Muscle of leg (tissue), 11 donors: ENCODE results near the gene MMEL1. TPM values are rescaled to one million over a fixed set of nuclear protein-coding genes. Genes with fewer than 3 reads are reported as not detected.

Experiments used
- DNase-seq: peaks from one replicate; pipeline ENCODE4 v3.0.0; 2013
- H3K27ac ChIP-seq: one replicate; pipeline ENCODE4 v1.5.1; 2013; ENCODE audit warnings: mild to moderate bottlenecking, low read length, control low read depth
- H3K27me3 ChIP-seq: one replicate; pipeline ENCODE4 v1.6.1; 2013; ENCODE audit warnings: low read length; ENCODE audit not compliant: control insufficient read depth, insufficient read depth
- H3K36me3 ChIP-seq: one replicate; pipeline ENCODE4 v1.6.1; 2013; ENCODE audit warnings: low read length; ENCODE audit not compliant: control insufficient read depth, insufficient read depth
- H3K4me1 ChIP-seq: one replicate; pipeline ENCODE4 v1.6.1; 2013; ENCODE audit warnings: low read length; ENCODE audit not compliant: control insufficient read depth, insufficient read depth
- H3K4me3 ChIP-seq: one replicate; pipeline ENCODE4 v1.5.1; 2013; ENCODE audit warnings: low read length, control low read depth
- H3K9me3 ChIP-seq: replicated peaks from 2 replicates; pipeline ENCODE4 v1.6.1; 2013; ENCODE audit warnings: low read depth, low read length; ENCODE audit not compliant: control insufficient read depth
- WGBS: methylation state at CpG from one replicate; pipeline ENCODE4 v1.1.5; 2013; ENCODE audit warnings: missing lambda C conversion rate; ENCODE audit not compliant: insufficient coverage; 5-methylcytosine and 5-hydroxymethylcytosine counted together
- polyA plus RNA-seq, 8 donors: library from polyadenylated mRNA; unstranded; fragments of 120-200 nt; gene quantifications; one replicate each; pipeline versions ENCODE4 v1.2.1 to v1.2.3, GENCODE V29; 2013; ENCODE audit warnings: inconsistent platforms in 1 of 8, low replicate concordance in 1 of 8; ENCODE audit not compliant: insufficient read length in 8 of 8, insufficient read depth in 1 of 8
- total RNA-seq: library from RNA; stranded (reverse); fragments of 120-200 nt; gene quantifications from one replicate; pipeline ENCODE4 v1.2.4, GENCODE V29; 2013

The MMEL1 gene
- total and polyA plus RNA-seq, 9 donors, result 0.29 to 1.2 (median 0.61) TPM

DNA sequence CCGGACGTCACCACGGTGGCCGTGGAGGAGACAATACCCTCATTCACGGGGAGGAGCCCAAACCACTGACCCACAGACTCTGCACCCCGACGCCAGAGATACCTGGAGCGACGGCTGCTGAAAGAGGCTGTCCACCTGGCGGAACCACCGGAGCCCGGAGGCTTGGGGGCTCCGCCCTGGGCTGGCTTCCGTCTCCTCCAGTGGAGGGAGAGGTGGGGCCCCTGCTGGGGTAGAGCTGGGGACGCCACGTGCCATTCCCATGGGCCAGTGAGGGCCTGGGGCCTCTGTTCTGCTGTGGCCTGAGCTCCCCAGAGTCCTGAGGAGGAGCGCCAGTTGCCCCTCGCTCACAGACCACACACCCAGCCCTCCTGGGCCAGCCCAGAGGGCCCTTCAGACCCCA lies 69.6 kb downstream of the MMEL1 start:
- Histone ChIP-seq H3K4me1 (peaks cover 3% of the 10 kb centered on the region), H3K27ac (no peak overlapping the region), H3K4me3 (no peak overlapping the region), H3K9me3 (no peaks in the 10 kb centered on the region), H3K36me3 (peaks cover 11% of the 10 kb centered on the region), H3K27me3 (peaks cover 2% of the 10 kb centered on the region)
- DNase-seq, result no peak
- WGBS, result 56% methylated on average over 12 of the region's 18 CpGs

DNA sequence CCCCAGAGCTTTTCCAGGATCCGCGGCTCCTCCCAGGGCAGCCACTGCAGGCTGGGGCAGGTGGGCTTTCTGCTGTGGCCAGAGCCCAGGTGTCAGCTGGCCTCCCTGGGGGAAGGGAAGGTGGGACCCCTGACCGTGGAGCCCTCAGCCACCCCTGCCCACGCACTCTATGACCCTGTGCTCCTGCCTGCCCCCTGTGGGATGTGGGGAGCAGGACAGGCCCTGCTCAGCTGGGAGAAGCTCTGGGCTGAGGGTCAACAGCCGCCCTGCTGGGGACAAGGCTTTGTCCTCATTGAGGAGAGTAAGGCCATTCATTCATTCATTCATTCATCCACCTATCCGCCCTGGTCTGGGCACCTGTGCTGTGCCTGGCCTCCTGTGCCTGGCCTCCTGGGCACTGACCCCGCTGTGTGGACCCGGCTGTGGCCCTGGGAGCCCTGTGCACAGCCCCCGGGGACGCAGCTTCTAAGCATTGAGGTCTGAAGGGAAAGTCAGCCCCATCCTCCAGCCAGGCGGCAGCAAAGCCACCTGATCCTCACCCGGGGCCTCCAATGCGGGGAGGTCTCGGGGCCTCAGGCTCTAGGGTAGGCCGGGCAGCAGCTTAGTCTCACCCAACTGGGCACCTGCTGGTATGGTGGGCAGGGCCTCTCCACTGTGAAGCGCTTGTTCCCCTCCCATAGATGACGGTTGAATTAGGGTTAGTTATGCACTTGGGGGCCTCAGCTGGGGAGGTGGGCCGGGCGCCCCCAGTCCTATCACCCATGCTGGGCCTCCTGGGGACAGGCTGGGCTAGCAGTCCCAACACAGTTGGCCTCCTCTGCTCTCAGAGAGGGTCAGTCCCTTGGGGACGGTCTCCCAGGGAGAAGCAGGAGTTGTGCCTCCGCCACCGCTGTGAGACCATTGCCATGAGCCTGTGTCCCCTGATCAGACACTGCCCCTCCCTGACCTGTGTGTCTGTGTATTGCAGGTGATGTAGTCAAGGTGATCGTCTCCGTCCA lies 70.6 kb downstream of the MMEL1 start:
- H3K27ac ChIP-seq, result no peak overlapping the region
- no peak overlapping the region for H3K4me3 ChIP-seq
- H3K27me3 ChIP-seq, result peaks cover 2% of the 10 kb centered on the region
- no peak for DNase-seq
- no peaks in the 10 kb centered on the region for H3K9me3 ChIP-seq
- 84% methylated on average over 17 of the region's 24 CpGs for WGBS
- H3K36me3 ChIP-seq, result peaks cover 11% of the 10 kb centered on the region
- peaks cover 3% of the 10 kb centered on the region for H3K4me1 ChIP-seq

DNA sequence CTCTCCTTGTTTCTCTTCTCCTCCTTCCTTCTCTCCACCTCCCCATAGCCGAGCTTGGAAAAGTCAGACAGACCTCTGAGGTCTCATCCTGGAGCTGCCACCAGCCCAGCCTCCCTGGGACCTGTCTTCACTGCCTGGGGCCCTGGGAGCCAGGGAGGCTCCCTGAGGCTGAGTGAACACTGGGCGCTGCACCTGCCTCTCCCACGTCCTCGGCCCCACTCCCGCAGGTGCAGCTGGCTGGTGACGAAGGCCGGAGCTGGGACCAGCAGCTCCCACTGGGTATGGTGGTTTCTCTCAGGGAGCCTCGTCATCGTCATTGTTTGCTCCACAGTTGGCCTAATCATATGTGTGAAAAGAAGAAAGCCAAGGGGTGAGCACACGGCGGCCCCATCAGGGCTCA lies 71.4 kb downstream of the MMEL1 start:
- Histone ChIP-seq H3K27ac (no peak overlapping the region), H3K4me1 (peaks cover 8% of the 10 kb centered on the region), H3K36me3 (peaks cover 11% of the 10 kb centered on the region), H3K27me3 (peaks cover 2% of the 10 kb centered on the region), H3K4me3 (no peak overlapping the region), H3K9me3 (no peaks in the 10 kb centered on the region)
- no peak for DNase-seq
- 83% methylated on average over 6 of the region's 11 CpGs for WGBS

DNA sequence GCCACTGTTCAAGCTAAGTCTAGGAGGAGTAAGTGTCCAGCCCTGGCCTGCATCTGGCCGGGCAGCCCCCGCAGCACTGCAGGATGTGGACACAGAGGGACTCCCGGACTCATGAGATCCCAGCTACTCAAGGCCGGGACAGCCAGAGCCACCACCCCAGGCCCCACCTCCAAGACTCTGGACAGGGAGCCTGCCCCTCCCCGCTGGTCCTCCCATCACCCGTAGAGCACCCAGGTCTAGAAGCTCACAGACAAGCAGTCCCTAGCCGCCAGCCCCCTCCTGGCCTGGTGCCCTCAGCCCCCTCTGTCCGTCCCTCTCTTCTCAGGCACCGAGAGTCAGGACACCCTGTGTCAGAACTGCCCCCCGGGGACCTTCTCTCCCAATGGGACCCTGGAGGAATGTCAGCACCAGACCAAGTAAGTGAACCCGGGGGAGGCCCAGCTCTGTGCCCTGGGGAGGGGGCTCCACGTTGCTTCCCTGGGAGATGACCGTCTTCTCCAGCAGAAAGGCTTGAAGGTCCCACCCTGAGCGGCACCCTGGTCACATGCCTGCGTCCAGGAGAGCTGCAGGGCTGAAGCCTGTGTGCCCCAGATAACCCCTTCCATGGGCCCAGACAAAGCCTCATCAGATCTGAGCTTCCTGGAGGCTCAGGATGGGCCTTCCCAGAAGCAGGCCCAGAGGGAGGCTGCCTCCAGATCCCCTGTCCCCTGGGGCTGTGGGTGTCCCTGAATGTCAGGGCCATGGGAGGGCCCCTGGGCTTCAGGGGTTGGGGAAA lies 72.3 kb downstream of the MMEL1 start:
- Histone ChIP-seq H3K27ac (no peak overlapping the region), H3K4me3 (no peak overlapping the region), H3K9me3 (no peaks in the 10 kb centered on the region), H3K36me3 (peaks cover 11% of the 10 kb centered on the region), H3K27me3 (peaks cover 1% of the 10 kb centered on the region), H3K4me1 (peaks cover 15% of the 10 kb centered on the region)
- 83% methylated on average over 13 of the region's 15 CpGs for WGBS
- DNase-seq, result no peak

DNA sequence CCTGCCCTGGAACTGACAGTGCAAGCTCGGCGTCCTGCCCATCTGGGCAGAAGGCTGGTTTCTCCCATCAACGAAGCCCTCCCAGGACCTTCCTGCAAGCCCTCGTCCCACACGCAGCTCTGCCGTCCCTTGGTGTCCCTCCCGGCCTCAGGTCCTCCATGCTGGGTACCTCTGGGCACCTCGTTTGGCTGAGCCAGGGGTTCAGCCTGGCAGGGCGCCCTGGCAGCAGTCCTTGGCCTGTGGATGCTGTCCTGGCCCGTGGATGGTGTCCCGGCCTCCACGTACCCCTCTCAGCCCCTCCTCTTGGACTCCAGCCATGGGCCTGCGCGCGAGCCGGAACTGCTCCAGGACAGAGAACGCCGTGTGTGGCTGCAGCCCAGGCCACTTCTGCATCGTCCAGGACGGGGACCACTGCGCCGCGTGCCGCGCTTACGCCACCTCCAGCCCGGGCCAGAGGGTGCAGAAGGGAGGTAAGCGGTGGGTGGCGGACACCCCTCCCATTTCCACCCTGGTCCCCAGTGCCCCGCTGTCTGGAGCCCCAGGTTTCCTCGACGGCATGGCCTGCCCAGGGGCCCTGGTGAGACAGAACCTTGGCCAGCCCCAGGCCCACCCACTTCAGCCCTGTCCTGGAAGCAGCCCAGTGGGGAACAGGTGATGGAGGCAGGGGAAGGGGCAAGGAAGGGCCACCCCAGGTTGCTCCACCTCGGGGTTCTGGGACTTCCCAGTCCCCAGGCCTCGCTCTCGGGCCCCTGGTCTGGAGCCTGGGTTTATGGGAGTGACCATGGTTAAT lies 73.1 kb downstream of the MMEL1 start:
- Histone ChIP-seq H3K36me3 (peaks cover 11% of the 10 kb centered on the region), H3K27me3 (no peaks in the 10 kb centered on the region), H3K9me3 (no peaks in the 10 kb centered on the region), H3K4me1 (peaks cover 22% of the 10 kb centered on the region), H3K4me3 (no peak overlapping the region), H3K27ac (no peak overlapping the region)
- WGBS, result 65% methylated on average over 26 of the region's 35 CpGs
- no peak for DNase-seq

DNA sequence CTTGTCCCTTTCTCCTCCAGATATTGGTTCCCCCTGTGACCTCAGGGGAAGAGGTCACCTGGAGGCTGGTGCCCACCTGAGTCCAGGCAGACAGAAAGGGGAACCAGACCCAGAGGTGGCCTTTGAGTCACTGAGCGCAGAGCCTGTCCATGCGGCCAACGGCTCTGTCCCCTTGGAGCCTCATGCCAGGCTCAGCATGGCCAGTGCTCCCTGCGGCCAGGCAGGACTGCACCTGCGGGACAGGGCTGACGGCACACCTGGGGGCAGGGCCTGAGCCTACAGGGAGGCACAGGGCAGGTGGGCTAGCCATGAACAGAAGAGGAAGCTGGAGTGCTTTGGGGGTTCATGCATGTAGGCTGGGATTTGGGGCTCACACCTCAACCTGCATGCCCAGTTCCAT lies 74.0 kb downstream of the MMEL1 start:
- peaks cover 26% of the 10 kb centered on the region for H3K4me1 ChIP-seq

DNA sequence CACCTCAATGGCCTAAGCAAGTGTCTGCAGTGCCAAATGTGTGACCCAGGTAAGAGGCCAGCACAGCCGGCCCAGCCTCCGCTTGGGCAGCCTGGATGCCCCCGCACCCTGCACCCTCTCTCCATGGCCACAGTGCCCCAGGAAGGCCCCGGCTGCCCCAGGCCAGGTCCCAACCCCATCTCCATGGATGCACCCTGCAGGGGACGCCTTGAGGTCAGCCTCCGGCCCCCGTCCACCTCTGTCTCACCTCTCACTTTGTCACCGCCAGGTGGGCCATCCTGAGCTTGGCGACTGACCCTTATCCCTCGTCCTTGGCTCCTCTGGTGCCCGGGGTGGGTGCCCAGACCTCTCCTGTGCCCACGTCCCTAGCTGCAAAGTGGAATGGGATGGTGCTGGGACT lies 74.4 kb downstream of the MMEL1 start:
- 88% methylated on average over 11 of the region's 12 CpGs for WGBS
- Histone ChIP-seq H3K27ac (no peak overlapping the region), H3K36me3 (peaks cover 11% of the 10 kb centered on the region), H3K4me3 (no peak overlapping the region), H3K4me1 (peaks cover 26% of the 10 kb centered on the region), H3K27me3 (peaks cover 2% of the 10 kb centered on the region), H3K9me3 (no peaks in the 10 kb centered on the region)
- DNase-seq, result no peak

More for the DNA sequence above, 74.0 kb downstream of the MMEL1 start:
- no peak overlapping the region for H3K27ac ChIP-seq
- no peak for DNase-seq
- no peak overlapping the region for H3K4me3 ChIP-seq
- H3K27me3 ChIP-seq, result peaks cover 2% of the 10 kb centered on the region
- no peaks in the 10 kb centered on the region for H3K9me3 ChIP-seq
- H3K36me3 ChIP-seq, result peaks cover 11% of the 10 kb centered on the region
- 94% methylated on average over 6 of the region's 6 CpGs for WGBS

DNA sequence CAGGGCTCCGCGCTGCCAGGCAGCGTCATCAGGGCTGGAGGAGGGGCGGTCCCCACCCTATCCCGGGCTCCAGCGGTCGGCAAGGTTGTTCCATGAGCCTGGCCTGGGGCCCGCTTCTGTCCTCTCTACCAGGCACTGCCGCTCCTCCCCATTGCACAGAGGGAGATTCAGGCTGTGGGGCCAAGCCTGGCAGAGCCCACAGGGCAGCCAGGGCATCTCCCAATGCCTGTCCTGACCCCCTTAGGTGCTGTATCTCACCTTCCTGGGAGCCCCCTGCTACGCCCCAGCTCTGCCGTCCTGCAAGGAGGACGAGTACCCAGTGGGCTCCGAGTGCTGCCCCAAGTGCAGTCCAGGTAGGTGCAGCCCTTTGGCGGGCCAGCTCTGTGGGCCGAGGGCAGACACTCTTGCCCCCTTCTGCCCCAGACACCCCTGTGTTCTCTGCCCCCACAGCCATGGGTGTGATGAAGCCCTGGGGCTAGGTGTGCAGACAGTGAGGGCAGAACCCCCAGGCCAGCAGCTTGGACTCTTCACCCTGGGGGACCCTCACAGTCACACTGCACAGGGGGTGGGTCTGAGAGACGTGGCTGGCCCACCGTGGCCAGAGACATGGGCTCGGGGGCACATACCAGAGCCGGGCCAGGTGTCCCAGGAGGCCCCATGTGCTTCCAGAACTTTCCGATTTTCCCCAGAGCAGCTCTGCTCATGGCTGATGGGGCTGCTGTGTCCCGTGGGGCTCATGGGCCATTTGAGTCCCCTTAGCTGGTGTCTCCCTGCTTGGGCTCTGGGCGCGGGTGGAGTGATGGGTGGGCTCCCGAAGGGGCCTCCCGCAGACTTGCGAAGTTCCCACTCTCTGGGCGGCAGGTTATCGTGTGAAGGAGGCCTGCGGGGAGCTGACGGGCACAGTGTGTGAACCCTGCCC lies 75.1 kb downstream of the MMEL1 start:
- DNase-seq, result no peak
- H3K27ac ChIP-seq, result no peak overlapping the region
- peaks cover 11% of the 10 kb centered on the region for H3K36me3 ChIP-seq
- no peaks in the 10 kb centered on the region for H3K9me3 ChIP-seq
- H3K4me3 ChIP-seq, result peak overlapping the region; percentile 37
- peaks cover 2% of the 10 kb centered on the region for H3K27me3 ChIP-seq
- peaks cover 26% of the 10 kb centered on the region for H3K4me1 ChIP-seq
- WGBS, result 82% methylated on average over 24 of the region's 30 CpGs
